ENCODE results near the gene HOXD13.

The HOXD13 gene

DNA sequence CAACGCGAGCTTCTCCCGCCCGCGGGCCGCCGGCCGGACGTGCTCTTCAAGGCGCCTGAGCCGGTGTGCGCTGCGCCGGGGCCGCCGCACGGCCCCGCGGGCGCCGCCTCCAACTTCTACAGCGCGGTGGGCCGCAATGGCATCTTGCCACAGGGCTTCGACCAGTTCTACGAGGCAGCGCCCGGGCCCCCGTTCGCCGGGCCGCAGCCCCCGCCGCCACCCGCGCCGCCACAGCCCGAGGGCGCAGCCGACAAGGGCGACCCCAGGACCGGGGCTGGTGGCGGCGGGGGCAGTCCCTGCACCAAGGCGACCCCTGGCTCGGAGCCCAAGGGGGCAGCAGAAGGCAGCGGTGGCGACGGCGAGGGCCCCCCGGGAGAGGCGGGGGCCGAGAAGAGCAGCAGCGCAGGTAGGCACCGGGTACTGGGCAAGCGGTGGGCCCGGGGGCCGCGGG is 15.2 kb downstream of the HOXD13 start:
- no peak for ATAC-seq

GRCh38 chr2:176109192-176109901 is 16.8 kb downstream of the HOXD13 start:
- ATAC-seq = no peak
- TF ChIP-seq, protein P1, sequence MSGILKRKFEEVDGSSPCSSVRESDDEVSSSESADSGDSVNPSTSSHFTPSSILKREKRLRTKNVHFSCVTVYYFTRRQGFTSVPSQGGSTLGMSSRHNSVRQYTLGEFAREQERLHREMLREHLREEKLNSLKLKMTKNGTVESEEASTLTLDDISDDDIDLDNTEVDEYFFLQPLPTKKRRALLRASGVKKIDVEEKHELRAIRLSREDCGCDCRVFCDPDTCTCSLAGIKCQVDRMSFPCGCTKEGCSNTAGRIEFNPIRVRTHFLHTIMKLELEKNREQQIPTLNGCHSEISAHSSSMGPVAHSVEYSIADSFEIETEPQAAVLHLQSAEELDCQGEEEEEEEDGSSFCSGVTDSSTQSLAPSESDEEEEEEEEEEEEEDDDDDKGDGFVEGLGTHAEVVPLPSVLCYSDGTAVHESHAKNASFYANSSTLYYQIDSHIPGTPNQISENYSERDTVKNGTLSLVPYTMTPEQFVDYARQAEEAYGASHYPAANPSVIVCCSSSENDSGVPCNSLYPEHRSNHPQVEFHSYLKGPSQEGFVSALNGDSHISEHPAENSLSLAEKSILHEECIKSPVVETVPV (CRISPR knock-in tag; IDR thresholded peaks at IDR 0.05) = no peak
- TF ChIP-seq ESRRG (CRISPR knock-in tag; IDR thresholded peaks at IDR 0.05) = no peak

More for the DNA sequence above, 15.2 kb downstream of the HOXD13 start:
- TF ChIP-seq ZFP30 (CRISPR knock-in tag; IDR thresholded peaks at IDR 0.05) (no peak), ARNTL (CRISPR knock-in tag; IDR thresholded peaks at IDR 0.05; ENCODE audit: borderline replicate concordance, low read depth) (no peak), ZNF565 (CRISPR knock-in tag; conservative IDR thresholded peaks at IDR 0.05; ENCODE audit: low read depth) (no peak), ESRRG (CRISPR knock-in tag; IDR thresholded peaks at IDR 0.05) (no peak), SNAI2 (CRISPR knock-in tag; IDR thresholded peaks at IDR 0.05) (no peak), RARB (CRISPR knock-in tag; IDR thresholded peaks at IDR 0.05) (no peak), POU6F1 (CRISPR knock-in tag; IDR thresholded peaks at IDR 0.05; ENCODE audit: borderline replicate concordance, low read depth) (no peak), ZC3H10 (CRISPR knock-in tag; IDR thresholded peaks at IDR 0.05) (no peak), PATZ1 (CRISPR knock-in tag; IDR thresholded peaks at IDR 0.05; ENCODE audit: borderline replicate concordance) (no peak), GLIS3 (CRISPR knock-in tag; IDR thresholded peaks at IDR 0.05) (no peak), TCF4 (CRISPR knock-in tag; IDR thresholded peaks at IDR 0.05; ENCODE audit: borderline replicate concordance) (no peak), TOX (CRISPR knock-in tag; IDR thresholded peaks at IDR 0.05; ENCODE audit: borderline replicate concordance) (no peak), ISL1 (CRISPR knock-in tag; IDR thresholded peaks at IDR 0.05) (no peak), ZFP3 (CRISPR knock-in tag; IDR thresholded peaks at IDR 0.05) (no peak), BACH2 (CRISPR knock-in tag; IDR thresholded peaks at IDR 0.05; ENCODE audit: borderline replicate concordance) (no peak), PPARA (CRISPR knock-in tag; IDR thresholded peaks at IDR 0.05; ENCODE audit: borderline replicate concordance) (no peak), ZNF70 (CRISPR knock-in tag; IDR thresholded peaks at IDR 0.05) (no peak)
- TF ChIP-seq, protein P1 (CRISPR knock-in tag; IDR thresholded peaks at IDR 0.05) = no peak
- TF ChIP-seq, protein P2, sequence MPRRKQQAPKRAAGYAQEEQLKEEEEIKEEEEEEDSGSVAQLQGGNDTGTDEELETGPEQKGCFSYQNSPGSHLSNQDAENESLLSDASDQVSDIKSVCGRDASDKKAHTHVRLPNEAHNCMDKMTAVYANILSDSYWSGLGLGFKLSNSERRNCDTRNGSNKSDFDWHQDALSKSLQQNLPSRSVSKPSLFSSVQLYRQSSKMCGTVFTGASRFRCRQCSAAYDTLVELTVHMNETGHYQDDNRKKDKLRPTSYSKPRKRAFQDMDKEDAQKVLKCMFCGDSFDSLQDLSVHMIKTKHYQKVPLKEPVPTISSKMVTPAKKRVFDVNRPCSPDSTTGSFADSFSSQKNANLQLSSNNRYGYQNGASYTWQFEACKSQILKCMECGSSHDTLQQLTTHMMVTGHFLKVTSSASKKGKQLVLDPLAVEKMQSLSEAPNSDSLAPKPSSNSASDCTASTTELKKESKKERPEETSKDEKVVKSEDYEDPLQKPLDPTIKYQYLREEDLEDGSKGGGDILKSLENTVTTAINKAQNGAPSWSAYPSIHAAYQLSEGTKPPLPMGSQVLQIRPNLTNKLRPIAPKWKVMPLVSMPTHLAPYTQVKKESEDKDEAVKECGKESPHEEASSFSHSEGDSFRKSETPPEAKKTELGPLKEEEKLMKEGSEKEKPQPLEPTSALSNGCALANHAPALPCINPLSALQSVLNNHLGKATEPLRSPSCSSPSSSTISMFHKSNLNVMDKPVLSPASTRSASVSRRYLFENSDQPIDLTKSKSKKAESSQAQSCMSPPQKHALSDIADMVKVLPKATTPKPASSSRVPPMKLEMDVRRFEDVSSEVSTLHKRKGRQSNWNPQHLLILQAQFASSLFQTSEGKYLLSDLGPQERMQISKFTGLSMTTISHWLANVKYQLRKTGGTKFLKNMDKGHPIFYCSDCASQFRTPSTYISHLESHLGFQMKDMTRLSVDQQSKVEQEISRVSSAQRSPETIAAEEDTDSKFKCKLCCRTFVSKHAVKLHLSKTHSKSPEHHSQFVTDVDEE (CRISPR knock-in tag; IDR thresholded peaks at IDR 0.05) = no peak

DNA sequence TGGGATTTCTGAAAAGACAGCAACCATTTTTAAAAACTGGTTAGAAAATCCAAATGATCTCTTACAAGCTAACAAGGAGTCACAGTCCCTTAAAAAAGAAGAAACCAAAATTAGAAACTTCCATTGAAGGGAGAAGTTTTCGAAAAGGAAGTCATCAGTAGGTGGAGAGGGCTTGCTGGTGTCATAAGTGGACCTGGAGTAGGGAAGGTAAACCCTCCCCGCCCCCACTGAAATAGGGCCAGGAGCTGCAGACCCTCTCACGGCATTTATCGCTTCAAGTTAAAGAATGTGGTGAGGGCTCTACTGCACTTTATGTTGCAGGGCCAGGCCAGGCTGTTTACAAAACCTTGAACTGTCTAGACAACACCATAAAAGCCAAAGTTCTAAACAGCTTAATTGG is 17.4 kb downstream of the HOXD13 start:
- ATAC-seq = no peak
- TF ChIP-seq CSDC2 (CRISPR knock-in tag; IDR thresholded peaks at IDR 0.05) (no peak), ISL1 (CRISPR knock-in tag; IDR thresholded peaks at IDR 0.05) (no peak), BACH2 (CRISPR knock-in tag; IDR thresholded peaks at IDR 0.05; ENCODE audit: borderline replicate concordance) (no peak), RARB (CRISPR knock-in tag; IDR thresholded peaks at IDR 0.05) (no peak), ESRRG (CRISPR knock-in tag; IDR thresholded peaks at IDR 0.05) (no peak), GLIS3 (CRISPR knock-in tag; IDR thresholded peaks at IDR 0.05) (no peak), ZNF70 (CRISPR knock-in tag; IDR thresholded peaks at IDR 0.05) (no peak), CREB5 (CRISPR knock-in tag; IDR thresholded peaks at IDR 0.05; ENCODE audit: low read depth) (no peak), ZFP30 (CRISPR knock-in tag; IDR thresholded peaks at IDR 0.05) (no peak), TCF4 (CRISPR knock-in tag; IDR thresholded peaks at IDR 0.05; ENCODE audit: borderline replicate concordance) (no peak), TOX (CRISPR knock-in tag; IDR thresholded peaks at IDR 0.05; ENCODE audit: borderline replicate concordance) (no peak), PATZ1 (CRISPR knock-in tag; IDR thresholded peaks at IDR 0.05; ENCODE audit: borderline replicate concordance) (no peak), ZNF565 (CRISPR knock-in tag; conservative IDR thresholded peaks at IDR 0.05; ENCODE audit: low read depth) (no peak)
